Stimulated activated CD8-positive, alpha-beta memory T cell treated with anti-CD3 and anti-CD28 coated beads, Interleukin-7, amount 100 ng/mL, for 4 hours (primary cell): ENCODE data around the gene LPCAT1.
"Not testable (repeated sequence)": the region's sequence is repeated elsewhere in the genome, so short reads cannot be mapped to it uniquely, and the experiment has no call there.

Source experiments
- DNase-seq, 2 donors: peaks; one replicate each; pipeline ENCODE4 v3.0.0-alpha.2; 2020; ENCODE audit warnings: low read depth in 2 of 2

LPCAT1 gene

DNA sequence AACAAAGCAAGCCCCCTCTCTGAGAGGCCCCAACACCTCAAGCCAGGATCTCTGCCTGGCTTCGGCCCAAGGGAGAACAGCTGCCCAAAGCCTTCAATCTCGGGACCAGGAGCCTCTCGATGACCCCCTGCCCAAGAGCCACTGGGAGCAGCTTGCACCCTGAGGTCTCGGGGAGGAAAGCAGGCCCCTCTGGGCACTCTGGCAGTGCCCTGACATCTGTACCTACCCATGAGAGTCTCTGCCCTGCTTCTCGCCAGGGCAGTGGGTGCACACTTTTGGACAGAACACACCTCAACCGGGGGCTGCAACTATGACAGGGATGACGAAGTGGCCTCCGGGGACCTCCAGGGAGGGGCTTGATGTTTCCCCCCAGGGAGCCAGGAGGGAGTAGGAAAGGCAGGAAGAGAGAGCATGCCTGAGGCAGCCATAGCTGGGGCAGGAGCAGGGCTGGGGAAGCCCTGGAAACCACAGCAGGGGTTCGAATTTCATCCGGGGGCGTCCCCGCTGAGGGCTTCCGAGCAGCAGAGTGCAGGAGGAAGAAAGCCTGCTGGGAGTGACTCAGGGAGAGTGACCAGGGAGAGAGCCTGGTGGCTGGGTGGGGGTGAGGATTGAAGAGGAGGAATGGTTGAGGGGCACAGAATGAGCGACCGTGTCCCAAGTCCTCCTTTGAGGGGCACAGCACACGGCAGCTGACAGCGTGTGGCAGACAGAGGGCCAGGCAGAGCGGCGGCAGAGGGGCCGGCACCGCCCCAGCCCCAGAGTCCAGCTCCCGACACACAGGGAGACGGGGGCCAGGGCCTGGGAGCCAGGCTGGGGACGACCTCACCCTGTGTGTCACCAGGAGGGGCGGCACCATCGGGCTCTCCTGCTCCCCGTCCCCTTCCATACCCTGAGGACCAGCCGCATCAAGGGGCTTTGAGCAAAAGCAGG lies 1.8 kb downstream of the LPCAT1 start:
- no peak for DNase-seq

DNA sequence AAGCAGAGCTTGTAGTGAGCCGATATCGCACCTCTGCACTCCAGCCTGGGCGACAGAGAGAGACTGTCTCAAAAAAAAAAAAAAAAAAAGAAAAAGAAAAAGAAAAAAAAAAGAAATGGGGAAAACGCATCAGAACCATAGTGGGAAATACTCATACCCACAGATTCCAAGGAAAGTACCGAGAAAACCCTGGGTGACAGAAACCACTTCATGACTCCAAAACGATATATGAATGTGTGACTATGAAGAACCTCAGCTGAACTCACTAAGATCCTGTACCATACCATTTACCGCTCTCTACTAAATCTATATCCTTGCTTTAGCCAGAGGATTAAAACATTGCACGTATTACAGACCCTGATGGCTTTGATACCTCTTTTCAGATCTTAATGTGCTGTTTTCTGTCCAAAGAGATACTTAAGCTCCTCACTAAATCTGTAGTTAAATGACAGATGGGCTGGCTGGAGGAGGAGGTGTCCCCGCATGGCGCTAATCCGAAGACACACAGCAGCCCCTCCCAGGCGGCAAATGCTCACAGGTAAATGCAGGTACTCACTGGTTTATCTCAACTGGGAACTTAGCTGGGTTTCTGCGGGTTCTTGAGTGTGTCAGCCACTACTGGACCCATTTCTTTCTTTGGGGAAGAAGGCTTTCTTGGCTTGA lies 2.8 kb downstream of the LPCAT1 start:
- DNase-seq = no peak

DNA sequence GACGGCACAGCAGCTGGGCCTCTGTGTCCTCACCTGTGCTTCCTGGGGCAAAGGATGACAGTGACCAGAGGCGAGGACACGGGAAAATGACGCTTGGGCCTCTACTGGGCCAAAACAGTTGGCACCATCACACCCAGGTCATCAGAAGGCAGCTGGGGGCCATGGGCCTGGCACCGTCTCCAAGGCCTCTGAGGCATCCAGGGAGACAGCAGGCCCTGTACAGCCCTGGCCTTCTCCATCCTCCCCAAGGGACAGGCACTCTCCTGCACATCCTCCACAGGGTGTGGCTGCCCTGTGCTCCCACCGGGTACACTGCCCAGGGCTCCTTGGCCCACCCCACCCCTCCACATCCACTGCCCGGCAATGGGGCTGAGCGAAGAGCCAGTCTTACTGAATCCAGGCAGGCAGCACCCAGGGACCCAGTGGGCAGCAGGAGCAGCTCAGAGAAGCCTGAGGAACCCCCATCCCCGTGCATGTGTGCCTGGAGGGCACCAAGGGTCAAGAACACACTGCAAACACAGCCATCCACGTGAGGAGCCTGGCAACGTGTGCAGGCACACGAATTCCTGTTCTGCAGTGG lies 4.0 kb downstream of the LPCAT1 start:
- no peak for DNase-seq

DNA sequence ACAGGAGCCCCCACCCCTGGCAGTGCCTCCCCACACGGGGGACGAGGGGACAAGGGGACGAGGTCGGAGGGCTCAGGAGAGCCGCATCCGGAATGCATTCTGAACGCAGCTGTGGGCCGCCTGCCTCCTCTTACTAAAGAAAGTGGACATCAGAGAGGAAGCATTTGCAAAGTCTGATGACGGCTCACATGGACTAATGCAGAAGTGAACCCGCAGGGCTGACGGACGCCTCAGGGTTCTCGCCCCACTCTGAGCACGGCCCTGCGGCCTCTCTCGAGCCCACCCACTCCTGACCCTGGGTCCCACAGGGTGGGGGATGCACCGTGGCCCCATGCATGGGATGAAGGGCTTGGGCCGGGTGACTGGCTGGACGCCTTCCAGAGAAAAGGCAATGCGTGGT lies 5.9 kb downstream of the LPCAT1 start:
- no peak for DNase-seq

DNA sequence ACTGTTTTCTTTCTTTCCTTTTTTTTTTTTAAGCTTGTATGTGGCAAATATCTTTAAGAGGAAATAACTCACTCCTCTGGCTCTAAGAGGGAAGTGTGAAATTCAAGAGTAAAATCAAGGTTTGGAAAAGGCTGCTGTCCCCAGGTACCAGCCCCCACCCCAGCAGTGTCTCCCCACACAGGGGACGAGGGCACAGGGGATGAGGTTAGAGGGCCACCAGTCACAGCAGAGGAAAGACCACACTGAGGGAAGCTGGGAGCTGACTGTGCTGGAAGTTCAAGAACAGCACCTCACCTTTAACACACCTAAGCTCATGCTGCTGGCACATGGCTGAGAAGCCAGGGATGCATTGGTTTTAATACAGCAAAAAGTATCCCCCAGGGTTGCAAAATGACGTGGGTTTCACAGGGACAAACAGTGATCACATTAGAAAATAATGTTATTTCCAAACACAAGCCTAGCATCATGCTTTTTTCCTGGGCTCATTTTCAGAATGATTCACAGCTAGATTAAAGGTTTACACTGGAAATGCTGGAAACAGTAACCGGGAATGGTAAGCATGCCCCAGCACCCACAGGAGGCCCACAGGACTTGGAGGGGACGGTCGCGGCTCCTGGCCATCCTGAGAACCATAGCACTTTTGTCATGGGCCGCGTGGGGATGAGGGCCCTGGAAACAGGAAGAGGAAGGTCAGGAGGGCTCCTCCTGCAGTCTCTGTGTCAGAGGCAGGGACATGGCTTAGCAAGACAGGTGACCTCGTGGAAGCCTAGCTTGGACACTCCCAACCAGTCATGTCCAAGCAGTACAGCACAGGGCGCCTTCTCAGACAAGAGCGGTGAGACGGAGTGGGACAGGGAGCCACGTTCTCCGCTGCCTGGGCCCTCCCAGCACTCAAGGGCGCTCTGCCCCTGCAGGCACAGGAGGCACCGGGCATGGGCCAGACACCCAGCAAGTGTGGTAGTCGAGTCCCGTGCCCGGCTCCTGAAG lies 6.9 kb downstream of the LPCAT1 start:
- no peak for DNase-seq

DNA sequence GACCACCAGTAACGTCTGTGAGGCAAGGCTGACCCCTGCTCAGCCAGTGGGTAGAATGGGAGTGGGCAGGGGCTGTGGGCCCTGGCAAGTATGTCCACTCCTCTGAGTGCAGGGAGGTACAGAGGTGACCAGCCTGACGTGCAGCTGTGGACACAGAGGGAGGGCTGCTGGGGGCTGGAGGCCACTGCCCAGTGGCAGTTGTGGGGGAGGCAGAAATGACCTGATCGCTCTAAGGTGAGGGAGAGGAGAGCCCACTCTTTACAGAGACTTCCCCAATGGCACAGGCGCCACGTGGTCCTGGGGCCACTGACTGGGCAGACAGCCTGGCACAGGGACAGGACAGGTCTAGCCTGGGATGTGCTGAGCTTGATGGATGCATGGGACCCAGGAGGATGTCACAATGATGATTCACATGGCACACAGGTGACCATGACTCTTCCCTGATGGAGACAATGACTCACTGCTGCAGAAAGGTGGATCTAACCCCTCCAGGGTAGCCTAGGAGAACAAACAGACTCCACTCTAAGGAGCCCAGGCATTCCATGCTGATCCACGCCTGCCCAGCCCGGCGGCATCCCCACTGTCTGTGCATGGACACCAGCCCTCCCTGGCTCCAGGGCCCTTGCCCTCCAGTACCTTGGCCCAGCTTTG lies 7.7 kb downstream of the LPCAT1 start:
- no peak for DNase-seq

DNA sequence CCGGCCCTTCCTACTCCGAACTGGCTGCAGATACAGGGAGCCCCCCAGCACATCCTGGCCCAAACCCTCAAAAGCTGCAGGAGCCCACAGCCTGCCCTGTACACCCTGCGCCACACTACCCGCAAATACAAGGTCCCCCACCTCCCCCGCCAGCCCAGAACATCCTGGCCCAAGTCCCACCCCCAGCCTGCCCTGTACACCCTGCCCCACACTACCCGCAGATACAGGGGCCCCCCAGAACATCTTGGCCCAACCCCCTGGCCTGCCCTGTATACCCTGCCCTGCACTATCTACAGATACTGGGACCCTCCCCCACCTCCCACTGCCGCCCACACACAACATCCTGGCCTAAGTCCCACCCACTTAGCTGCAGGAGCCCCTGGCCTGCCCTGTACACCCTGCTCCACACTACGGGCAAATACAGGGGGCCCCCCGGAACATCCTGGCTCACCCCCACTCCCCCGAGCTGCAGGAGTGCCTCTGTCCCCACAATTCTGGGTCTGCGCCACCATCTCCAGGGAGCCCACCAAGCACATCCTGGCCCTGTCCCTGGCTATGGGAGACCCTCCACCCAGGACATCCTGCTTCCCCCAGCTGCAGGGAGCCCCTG lies 8.3 kb downstream of the LPCAT1 start:
- no peak for DNase-seq

DNA sequence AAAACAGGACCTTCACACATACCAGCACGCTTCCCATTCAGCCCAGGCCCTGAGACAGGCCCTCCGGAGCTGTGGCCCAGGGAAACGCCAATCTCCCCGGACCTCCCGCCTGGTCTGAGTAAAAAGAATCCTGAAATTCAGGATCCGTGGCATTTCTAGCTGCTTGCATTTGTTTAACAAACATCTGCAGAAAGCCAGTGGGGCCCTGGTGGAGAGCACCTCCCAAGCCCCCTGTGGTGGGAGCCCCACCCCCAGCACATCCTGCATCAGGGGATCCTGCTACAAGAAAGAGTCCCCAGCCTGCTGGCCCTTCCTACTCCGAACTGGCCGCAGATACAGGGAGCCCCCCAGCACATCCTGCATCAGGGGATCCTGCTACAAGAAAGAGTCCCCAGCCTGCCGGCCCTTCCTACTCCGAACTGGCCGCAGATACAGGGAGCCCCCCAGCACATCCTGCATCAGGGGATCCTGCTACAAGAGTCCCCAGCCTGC lies 8.9 kb downstream of the LPCAT1 start:
- DNase-seq = not testable (repeated sequence)

DNA sequence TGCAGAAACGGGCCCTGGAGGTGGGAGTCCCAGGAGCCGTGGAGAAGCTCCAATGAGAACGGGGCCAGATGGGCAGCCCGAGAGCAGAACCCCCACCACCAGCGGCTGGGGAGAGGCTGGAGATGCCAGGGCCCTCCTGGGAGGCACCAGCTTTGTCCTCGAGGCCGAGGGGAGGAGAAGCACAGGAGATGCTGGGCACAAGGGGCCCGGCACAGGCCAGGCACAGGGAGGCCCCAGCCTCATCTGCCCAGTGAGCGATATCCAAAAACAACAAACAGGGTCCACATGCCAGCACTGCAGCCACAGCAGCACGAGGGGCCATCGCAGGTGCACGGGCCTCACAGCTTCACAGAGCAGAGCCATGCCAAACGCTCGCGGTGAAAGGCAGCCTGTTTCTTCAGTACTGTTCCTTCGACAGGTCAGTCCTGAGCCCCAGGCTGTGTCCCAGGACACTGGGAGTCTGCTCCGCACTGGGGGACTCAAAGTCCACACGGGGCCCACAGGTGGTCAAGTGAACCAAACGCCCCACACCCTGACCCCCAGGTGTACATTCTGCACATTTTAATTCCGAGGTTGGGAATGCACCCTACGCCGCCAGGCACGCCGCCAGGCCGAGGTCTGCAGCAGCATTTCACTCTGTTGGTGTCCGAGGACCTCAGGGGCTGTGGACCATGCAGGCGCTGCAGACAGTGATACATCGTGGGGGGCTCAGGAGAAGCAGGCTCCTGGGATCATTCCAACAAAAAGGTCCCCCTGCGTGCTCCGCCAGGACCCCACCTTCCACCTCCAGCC lies 9.5 kb downstream of the LPCAT1 start:
- DNase-seq = no peak

DNA sequence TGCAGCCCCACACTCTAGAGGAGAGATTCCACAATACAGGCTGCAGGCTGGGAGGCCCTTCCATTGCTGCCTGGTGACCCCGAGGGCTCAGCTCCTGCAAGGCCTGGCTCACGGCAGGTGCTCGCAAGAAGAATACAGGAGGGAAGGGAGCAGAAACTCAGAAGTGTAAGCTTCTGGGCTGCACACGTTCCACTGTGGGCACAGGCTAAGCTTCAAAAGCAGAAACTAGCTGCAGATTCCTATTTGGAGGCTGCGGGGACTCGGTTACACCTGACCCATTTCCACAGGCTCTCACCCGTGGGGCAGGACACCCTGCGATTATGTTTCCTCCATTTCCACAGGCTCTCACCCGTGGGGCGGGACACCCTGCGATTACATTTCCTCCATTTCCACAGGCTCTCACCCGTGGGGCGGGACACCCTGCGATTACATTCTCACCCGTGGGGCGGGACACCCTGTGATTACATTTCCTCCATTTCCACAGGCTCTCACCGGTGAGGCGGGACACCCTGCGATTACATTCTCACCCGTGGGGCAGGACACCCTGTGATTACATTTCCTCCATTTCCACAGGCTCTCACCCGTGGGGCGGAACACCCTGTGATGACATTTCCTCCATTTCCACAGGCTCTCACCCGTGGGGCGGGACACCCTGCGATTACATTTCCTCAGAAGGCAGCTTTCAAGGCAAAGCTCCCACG lies 10.3 kb downstream of the LPCAT1 start:
- no peak for DNase-seq

DNA sequence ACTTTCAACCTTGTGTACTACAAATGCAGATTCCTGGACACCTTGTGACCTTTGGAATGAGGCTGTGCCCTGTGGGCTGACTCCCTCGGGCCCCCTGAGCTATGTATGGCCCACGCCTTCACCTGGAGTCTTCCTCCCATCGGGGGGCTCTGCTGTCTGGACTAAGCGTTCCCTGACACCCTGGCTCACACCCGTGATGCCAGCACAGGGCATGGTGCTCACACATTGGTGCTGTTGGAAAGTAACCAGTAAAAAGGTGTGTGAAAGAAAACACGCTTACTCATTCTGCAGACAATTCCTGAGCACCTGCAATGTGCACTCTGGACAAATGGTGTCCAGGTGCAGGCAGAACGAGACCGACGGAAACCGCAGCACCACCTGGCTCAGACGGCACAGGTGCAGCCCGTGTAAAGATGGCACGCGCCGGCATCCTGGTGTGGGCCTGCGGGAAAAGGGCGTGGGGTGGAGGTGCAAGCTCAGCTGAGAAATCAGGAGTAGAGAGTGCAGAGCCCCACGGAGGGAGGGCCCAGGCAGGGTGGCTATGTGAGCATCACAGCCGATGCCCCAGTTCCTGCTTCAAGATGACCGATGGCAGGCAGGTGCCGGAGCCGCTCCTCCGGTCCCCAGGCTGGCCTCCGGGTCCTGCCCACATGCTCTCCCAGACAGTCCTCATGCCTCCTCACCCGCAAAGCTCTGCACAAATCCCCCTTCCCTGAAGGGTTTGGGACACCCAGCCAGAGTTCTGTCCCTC lies 11.0 kb downstream of the LPCAT1 start:
- DNase-seq = no peak

DNA sequence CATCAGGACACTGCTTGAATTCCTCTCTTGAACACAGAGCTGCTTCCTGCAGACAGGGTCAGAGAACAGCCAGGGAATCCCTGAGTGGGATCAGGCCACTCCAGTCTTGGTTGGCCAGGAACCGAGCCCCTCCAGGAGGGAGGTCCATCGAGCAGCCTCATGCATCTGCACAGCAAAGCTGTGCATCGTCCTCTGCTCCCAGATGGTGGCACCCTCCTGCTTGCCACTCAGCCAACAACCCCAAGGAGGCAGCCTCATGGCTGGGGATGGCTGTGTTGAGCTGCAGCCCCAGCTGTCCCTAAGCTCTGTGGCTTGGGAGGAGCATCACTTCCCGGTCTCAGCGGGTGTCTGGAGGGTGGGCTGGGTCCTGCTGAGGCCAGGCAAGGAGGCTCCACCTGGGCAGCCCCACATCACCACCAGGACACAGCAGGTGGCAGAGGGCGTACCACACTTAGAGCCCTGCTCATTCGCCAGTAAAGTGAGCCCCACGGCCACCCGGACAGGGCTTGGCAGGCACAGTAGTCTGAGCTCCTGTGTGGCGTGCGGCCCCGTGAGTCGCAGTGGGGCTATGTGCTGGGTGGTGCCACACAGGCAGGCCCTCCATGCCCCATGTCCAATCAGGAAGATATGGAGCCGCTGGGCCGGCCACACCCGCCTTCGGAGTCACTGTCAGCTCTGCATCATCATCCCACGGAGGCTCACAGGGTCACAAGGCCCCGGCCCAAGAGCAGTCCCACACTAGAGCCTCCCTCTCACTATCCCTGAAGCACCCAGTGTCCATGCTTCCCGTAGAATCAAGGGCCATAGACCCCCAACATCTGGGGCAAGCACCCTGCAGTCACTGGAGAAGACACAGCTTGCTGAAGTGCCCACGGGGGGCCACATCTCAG lies 11.9 kb downstream of the LPCAT1 start:
- DNase-seq = no peak

DNA sequence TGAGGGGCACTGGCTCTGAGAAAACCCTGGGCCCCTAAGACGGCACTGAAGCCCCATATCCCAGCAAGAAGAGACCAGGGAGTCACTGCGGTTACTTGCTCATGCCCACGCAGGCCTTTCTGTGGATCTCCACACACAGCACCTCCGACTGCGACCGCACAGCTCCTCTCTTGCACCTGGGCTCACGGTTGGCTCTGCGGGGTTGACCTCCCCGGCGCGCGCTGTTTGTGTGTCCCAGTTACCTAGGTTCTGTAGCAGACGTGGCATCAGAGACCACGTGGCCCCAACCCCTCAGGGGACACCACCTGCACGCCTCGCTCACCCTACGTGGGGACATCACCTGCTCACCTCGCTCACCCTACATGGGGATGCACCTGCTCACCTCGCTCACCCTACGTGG lies 12.7 kb downstream of the LPCAT1 start:
- DNase-seq = no peak

DNA sequence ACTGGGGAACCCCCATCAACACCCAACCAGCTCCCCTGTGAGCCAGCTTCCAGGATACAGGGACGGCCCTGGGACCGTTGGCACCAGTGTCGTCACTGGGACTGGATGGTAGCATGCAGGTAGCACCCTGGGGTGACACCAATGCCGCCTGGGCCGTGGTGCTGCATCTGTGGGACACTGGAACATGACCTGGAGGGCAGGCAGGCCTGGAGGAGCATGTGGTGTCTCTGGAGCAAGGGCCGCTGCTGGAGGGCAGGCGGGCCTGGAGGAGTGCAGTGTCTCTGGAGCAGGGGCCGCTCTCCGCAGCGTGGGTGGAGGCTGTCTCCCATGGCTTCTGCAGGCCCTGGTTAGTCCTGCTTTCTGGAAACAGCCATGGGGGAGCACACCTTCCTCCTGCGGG lies 13.1 kb downstream of the LPCAT1 start:
- no peak for DNase-seq

DNA sequence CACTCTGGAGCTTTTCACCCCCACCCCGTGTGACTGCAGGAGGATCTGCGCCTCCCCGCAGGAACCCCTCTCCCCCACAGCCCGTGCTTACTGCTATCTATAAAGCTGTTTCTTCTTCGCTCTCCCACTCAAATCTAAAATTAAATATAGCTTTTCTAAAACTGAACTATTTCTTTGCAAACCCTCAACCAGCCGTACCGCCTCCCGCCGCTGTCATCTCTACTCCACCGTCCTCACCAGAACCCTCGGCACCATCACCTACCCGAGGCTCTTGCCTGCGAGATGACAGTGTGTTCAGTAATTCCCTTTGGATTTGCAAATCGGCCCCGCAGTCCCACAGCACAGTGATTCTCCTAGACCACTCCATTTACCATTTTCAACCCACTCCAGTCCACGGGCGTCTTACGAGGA lies 13.6 kb downstream of the LPCAT1 start:
- DNase-seq = no peak

DNA sequence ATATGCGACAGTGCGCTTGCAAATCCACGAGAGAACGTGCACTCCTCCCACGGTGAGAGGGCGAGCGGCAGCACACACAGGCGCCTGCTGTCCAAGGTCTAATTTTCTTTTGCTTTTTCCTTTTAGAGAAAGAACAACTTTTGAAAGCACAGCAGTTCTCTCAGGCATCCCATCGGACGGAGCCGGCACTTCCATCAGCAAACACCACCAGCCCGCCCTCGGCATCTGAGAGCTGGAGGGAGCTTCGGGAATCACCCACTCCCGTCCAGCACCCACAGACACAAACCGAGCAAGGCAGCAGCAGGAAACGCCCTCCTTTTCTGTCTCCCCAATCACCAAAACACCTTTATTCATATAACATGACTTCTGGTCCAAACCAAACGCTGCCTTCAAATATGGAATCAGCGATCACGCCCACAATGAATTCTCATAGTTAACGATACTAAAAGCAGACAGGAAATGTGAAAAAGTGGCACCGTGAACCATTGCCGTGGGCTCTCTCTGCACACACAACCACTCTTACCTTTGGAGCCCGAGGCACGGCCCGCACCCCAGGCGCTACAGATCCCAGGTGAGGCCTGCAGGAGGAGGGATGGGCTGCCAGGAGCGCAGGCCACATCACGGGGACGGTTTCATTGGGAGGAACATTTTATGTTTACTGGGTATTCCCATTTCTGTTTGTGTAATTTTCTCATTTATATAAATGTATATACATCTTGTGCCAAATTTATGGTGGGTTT lies 14.2 kb downstream of the LPCAT1 start:
- DNase-seq = no peak
